IPS-11a (cell line): ENCODE results near the gene NPTXR.

Source experiments
- H3K4me3 ChIP-seq: one replicate; pipeline ENCODE4 v1.5.1; 2013; ENCODE audit warnings: low read depth, low read length, control low read depth

NPTXR gene

DNA sequence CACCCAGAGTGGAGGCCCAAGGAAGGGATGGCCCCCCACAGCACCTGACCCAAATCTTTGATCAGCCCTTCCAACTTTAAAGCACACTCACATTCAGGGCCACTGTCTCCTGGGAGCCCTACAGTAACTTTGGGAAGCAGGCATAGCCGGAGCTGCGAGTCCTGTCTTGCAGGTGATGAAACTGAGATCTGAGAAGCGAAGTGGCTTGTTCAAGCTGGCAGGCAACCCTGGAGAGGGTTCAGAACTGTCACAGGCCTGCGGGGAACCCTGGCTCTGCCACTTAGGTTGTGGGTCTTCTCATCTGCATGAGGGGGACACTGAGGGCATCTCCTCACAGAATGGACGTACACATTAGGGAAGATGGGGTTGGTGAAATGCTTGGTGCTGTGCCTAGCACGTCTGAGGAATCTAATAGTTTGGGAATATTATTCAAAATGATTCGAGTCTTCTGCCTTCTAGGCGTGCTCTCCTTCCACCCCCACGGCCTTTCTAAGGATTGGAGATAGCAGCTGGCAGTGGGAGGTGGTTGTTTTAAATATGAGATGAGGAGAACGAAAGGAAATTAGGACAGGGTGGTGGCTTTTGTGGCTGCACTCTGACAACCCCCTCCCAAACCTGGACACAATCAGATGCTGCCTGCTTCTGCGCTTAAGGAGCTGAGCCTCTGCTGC lies 69.2 kb downstream of the NPTXR start:
- H3K4me3 ChIP-seq, result no peak overlapping the region

- H3K4me3 ChIP-seq, result no peak overlapping the region
These were observed 70.4 kb downstream of the NPTXR start for GRCh38 chr22:38773363-38773946.

GRCh38 chr22:38772623-38772873 lies 71.3 kb downstream of the NPTXR start:
- no peak overlapping the region for H3K4me3 ChIP-seq

DNA sequence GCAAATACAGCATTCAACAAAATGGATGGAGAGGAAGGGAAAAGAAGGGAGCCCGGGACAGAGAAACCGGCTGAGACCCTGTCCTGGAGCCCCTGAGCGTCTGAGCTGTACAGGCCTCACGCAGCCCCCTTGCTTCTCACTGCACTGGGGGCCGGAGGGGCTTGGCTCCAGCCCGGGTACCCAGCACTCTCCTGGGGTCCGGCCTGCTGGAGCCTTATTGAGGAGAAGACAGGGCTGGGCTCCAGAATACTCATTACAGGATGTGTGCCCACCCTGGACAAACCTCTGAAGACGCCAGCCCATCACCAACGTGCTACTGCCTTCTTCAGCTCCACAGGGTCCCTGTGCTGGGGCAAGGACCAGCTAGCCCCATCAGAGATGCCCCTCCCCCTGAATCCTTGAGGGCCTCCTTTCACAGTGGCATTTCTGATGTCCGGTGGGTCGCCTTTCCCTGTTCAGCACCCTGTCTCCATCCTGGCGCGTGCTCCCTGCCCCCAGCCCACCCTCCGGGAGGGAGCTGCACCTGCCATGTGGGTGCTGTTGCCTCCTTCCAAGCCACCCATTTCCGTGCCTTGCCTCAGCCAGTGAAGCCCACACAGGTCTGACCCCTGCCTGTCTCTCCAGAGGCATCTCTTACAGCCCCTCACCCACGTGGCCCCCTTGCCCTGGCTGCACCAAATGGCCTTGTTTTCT lies 73.4 kb downstream of the NPTXR start:
- no peak overlapping the region for H3K4me3 ChIP-seq
